Bronchial epithelial cell (primary cell): ENCODE measurements around the gene PDAP1. TPM values are rescaled to one million over a fixed set of nuclear protein-coding genes. Genes with fewer than 3 reads are reported as not detected.
"Not testable (repeated sequence)": the region's sequence is repeated elsewhere in the genome, so short reads cannot be mapped to it uniquely, and the experiment has no call there.

Experiments used
- DNase-seq: peaks from one replicate; pipeline ENCODE4 v3.0.0-alpha.2; 2010; ENCODE audit warnings: low read depth
- FAIRE-seq: peaks from 2 replicates; lab custom pipeline; 2011; peaks lifted over from hg19 to GRCh38; lab: Jason Lieb, UNC
- H3K27me3 ChIP-seq: 2 replicates; pipeline ENCODE4 v1.5.1; 2011; ENCODE audit warnings: low read length; ENCODE audit not compliant: control insufficient read depth, insufficient read depth
- H3K36me3 ChIP-seq: 2 replicates; pipeline ENCODE4 v1.5.1; 2011; ENCODE audit warnings: low read length; ENCODE audit not compliant: control insufficient read depth, insufficient read depth
- H3K4me3 ChIP-seq: 2 replicates; pipeline ENCODE4 v1.5.1; 2011; ENCODE audit warnings: mild to moderate bottlenecking, low read depth, low read length, control low read depth
- CTCF ChIP-seq: IDR thresholded peaks from 2 replicates; pipeline ENCODE4 v1.5.1; 2011; ENCODE audit warnings: mild to moderate bottlenecking, moderate library complexity, low read length, control low read depth, inconsistent platforms; ENCODE audit not compliant: insufficient read depth, severe bottlenecking
- total RNA-seq: library from RNA; depleted of rRNA; stranded (reverse); fragments of >200 nt; gene quantifications from 2 replicates; pipeline ENCODE4 v1.2.1, GENCODE V29; 2014

Gene PDAP1
- total RNA-seq, 1 donor from 2014 or later, result 38.2 TPM

- no peak for TF ChIP-seq CTCF
- H3K4me3 ChIP-seq, result peak overlapping the region; percentile 39
- DNase-seq (no peak), FAIRE-seq (no peak)
- H3K27me3 ChIP-seq, result no peaks in the 10 kb centered on the region
- peaks cover 42% of the 10 kb centered on the region for H3K36me3 ChIP-seq
Measured at GRCh38 chr7:99392046-99392445, 16.4 kb downstream of the PDAP1 start.

- Histone ChIP-seq H3K27me3 (no peaks in the 10 kb centered on the region), H3K4me3 (no peak overlapping the region), H3K36me3 (peaks cover 51% of the 10 kb centered on the region)
- FAIRE-seq, result peak; percentile 28
- no peak for DNase-seq
- no peak for TF ChIP-seq CTCF
Measured at GRCh38 chr7:99390941-99391602, 17.3 kb downstream of the PDAP1 start.

- FAIRE-seq (no peak), DNase-seq (no peak)
- Histone ChIP-seq H3K36me3 (peaks cover 49% of the 10 kb centered on the region), H3K4me3 (no peak overlapping the region), H3K27me3 (no peaks in the 10 kb centered on the region)
- TF ChIP-seq CTCF, result no peak
Measured at GRCh38 chr7:99389772-99390171, 18.6 kb downstream of the PDAP1 start.

GRCh38 chr7:99387912-99388311, 20.5 kb downstream of the PDAP1 start:
- no peak for DNase-seq
- no peak overlapping the region for H3K4me3 ChIP-seq
- H3K36me3 ChIP-seq, result peaks cover 44% of the 10 kb centered on the region
- FAIRE-seq, result no peak
- TF ChIP-seq CTCF, result no peak
- H3K27me3 ChIP-seq, result no peaks in the 10 kb centered on the region

- not testable (repeated sequence) for H3K4me3 ChIP-seq, FAIRE-seq, H3K27me3 ChIP-seq, DNase-seq
- peaks cover 43% of the 10 kb centered on the region for H3K36me3 ChIP-seq
Measured at GRCh38 chr7:99387239-99387635, 21.2 kb downstream of the PDAP1 start.

- FAIRE-seq, result no peak
Measured at GRCh38 chr7:99386584-99387238, 21.7 kb downstream of the PDAP1 start.

More at GRCh38 chr7:99386584-99387238, 21.7 kb downstream of the PDAP1 start:
- peak; percentile 24 for TF ChIP-seq CTCF
- Histone ChIP-seq H3K27me3 (no peaks in the 10 kb centered on the region), H3K4me3 (no peak overlapping the region), H3K36me3 (peaks cover 42% of the 10 kb centered on the region)
- no peak for DNase-seq
